ENCODE measurements around the gene PLA2G4D. TPM values are rescaled to one million over a fixed set of nuclear protein-coding genes. Genes with fewer than 3 reads are reported as not detected.

Gene PLA2G4D
- total RNA-seq, 1 experiment from 2014 or later = not detected

DNA sequence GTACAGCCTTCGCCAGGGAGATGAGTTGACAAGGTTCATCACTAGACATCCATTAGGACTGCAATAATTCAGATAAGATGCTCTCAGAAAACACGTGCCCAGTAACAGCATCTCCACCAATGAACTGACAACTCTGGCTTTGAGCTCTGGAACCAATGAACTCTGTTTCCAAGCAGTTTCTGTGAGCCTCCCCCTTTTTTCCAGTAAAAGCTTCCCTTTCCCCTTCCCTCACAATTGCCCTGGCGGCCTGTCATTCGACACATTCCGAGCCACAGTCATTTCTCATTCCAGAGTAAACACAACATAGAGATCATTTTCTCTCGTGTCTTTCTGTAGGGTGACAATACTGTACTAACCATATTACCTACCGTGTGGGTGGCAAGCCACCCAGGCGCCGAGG lies 3.6 kb downstream of the PLA2G4D start:
- Histone ChIP-seq H3K27ac (ENCODE audit: low read length) (no peak overlapping the region), H3K9me3 (ENCODE audit: control insufficient read depth, insufficient read depth, low read depth, low read length) (no peaks in the 10 kb centered on the region), H3K27me3 (ENCODE audit: control insufficient read depth, insufficient read depth, low read length) (no peaks in the 10 kb centered on the region), H3K4me1 (ENCODE audit: control insufficient read depth, insufficient read depth, low read length) (0 out of 2 replicates have a peak, but pooled peaks cover 2% of the 10 kb centered on the region), H3K36me3 (ENCODE audit: control insufficient read depth, insufficient read depth, low read length) (no peaks in the 10 kb centered on the region), H3K4me3 (ENCODE audit: low read depth in 2 of 2, low read length in 2 of 2) (no peak overlapping the region)
- DNase-seq (ENCODE audit: low read depth, low spot score) (no peak), ATAC-seq (no peak)
- intact Hi-C loops (cut with micrococcal nuclease; ENCODE audit: unreplicated experiment) (no loop called here), in situ Hi-C loops (cut with HindIII; ENCODE audit: low pct_unique_long_range_greater_than_20kb, low sequenced_read_pairs) (no loop called here)
- POLR2A ChIA-PET = no interaction called here
- TF ChIP-seq, protein P1, sequence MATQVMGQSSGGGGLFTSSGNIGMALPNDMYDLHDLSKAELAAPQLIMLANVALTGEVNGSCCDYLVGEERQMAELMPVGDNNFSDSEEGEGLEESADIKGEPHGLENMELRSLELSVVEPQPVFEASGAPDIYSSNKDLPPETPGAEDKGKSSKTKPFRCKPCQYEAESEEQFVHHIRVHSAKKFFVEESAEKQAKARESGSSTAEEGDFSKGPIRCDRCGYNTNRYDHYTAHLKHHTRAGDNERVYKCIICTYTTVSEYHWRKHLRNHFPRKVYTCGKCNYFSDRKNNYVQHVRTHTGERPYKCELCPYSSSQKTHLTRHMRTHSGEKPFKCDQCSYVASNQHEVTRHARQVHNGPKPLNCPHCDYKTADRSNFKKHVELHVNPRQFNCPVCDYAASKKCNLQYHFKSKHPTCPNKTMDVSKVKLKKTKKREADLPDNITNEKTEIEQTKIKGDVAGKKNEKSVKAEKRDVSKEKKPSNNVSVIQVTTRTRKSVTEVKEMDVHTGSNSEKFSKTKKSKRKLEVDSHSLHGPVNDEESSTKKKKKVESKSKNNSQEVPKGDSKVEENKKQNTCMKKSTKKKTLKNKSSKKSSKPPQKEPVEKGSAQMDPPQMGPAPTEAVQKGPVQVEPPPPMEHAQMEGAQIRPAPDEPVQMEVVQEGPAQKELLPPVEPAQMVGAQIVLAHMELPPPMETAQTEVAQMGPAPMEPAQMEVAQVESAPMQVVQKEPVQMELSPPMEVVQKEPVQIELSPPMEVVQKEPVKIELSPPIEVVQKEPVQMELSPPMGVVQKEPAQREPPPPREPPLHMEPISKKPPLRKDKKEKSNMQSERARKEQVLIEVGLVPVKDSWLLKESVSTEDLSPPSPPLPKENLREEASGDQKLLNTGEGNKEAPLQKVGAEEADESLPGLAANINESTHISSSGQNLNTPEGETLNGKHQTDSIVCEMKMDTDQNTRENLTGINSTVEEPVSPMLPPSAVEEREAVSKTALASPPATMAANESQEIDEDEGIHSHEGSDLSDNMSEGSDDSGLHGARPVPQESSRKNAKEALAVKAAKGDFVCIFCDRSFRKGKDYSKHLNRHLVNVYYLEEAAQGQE (IDR thresholded peaks at IDR 0.05; ENCODE audit: insufficient read depth in 1 of 2, low read depth in 2 of 2, low read length in 1 of 2) = no peak
- TF ChIP-seq POLR2AphosphoS5 (IDR thresholded peaks at IDR 0.05; ENCODE audit: low read depth, low read length) = no peak
- TF ChIP-seq, protein P2, sequence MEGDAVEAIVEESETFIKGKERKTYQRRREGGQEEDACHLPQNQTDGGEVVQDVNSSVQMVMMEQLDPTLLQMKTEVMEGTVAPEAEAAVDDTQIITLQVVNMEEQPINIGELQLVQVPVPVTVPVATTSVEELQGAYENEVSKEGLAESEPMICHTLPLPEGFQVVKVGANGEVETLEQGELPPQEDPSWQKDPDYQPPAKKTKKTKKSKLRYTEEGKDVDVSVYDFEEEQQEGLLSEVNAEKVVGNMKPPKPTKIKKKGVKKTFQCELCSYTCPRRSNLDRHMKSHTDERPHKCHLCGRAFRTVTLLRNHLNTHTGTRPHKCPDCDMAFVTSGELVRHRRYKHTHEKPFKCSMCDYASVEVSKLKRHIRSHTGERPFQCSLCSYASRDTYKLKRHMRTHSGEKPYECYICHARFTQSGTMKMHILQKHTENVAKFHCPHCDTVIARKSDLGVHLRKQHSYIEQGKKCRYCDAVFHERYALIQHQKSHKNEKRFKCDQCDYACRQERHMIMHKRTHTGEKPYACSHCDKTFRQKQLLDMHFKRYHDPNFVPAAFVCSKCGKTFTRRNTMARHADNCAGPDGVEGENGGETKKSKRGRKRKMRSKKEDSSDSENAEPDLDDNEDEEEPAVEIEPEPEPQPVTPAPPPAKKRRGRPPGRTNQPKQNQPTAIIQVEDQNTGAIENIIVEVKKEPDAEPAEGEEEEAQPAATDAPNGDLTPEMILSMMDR (IDR thresholded peaks at IDR 0.05) = no peak
- no peak for TF ChIP-seq SIN3A (IDR thresholded peaks at IDR 0.05; ENCODE audit: borderline replicate concordance, insufficient read depth, low read depth, low read length)
- TF ChIP-seq TCF7L2 (IDR thresholded peaks at IDR 0.05; ENCODE audit: low read depth, low read length) = no peak
- CTCF ChIA-PET = no interaction called here
- BruUV-seq (replicated peaks) = no TSS peak

DNA sequence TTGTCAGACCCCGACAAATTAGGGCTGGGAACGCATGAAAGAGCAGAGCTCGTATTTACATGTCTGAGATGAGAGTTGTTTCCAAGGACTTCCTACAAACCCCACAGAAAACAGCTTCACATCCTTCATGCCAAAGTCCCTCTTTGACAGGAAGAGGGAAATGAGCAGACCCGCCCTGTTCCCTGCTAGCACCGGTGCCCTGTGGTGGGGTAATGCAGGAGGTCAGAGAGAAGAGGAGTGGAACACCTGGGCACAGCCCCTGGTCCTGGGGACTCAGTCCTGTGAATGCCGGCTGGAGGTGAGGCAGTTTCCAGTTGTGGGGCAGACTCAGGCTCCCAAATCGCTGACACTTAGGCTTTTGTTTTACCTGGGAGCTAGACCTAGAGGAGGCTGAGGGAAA lies 4.0 kb downstream of the PLA2G4D start:
- no peak overlapping the region for H3K27ac ChIP-seq (ENCODE audit: low read length)
- ChIA-PET POLR2A (no interaction called here), CTCF (no interaction called here)
- TF ChIP-seq TCF7L2 (IDR thresholded peaks at IDR 0.05; ENCODE audit: low read depth, low read length) (no peak), POLR2AphosphoS5 (IDR thresholded peaks at IDR 0.05; ENCODE audit: low read depth, low read length) (no peak), SIN3A (IDR thresholded peaks at IDR 0.05; ENCODE audit: borderline replicate concordance, insufficient read depth, low read depth, low read length) (no peak)
- TF ChIP-seq, protein P1 (IDR thresholded peaks at IDR 0.05; ENCODE audit: insufficient read depth in 1 of 2, low read depth in 2 of 2, low read length in 1 of 2) = no peak
- TF ChIP-seq, protein P2 (IDR thresholded peaks at IDR 0.05) = no peak
- 0 out of 2 replicates have a peak, but pooled peaks cover 2% of the 10 kb centered on the region for H3K4me1 ChIP-seq (ENCODE audit: control insufficient read depth, insufficient read depth, low read length)
- H3K36me3 ChIP-seq (ENCODE audit: control insufficient read depth, insufficient read depth, low read length) = no peaks in the 10 kb centered on the region
- intact Hi-C loops (cut with micrococcal nuclease; ENCODE audit: unreplicated experiment) = no loop called here
- ATAC-seq (no peak), DNase-seq (ENCODE audit: low read depth, low spot score) (no peak)
- H3K27me3 ChIP-seq (ENCODE audit: control insufficient read depth, insufficient read depth, low read length) = no peaks in the 10 kb centered on the region
- in situ Hi-C loops (cut with HindIII; ENCODE audit: low pct_unique_long_range_greater_than_20kb, low sequenced_read_pairs) = no loop called here
- BruUV-seq (replicated peaks) = no TSS peak
- H3K4me3 ChIP-seq (ENCODE audit: low read depth in 2 of 2, low read length in 2 of 2) = no peak overlapping the region
- H3K9me3 ChIP-seq (ENCODE audit: control insufficient read depth, insufficient read depth, low read depth, low read length) = no peaks in the 10 kb centered on the region
